NCI-H345 (cell line): ENCODE measurements around the gene CHD9NB.
"Not testable (repeated sequence)": the region's sequence is repeated elsewhere in the genome, so short reads cannot be mapped to it uniquely, and the experiment has no call there.

Source experiments
- DNase-seq: peaks from one replicate; lab custom pipeline; 2025; lab: John Stamatoyannopoulos, UW

CHD9NB gene

GRCh38 chr16:53084141-53084541, 31.4 kb upstream of the CHD9NB start:
- no peak for DNase-seq

GRCh38 chr16:53083119-53083518, 30.4 kb upstream of the CHD9NB start:
- no peak for DNase-seq

GRCh38 chr16:53082509-53082908, 29.8 kb upstream of the CHD9NB start:
- DNase-seq: no peak

DNA sequence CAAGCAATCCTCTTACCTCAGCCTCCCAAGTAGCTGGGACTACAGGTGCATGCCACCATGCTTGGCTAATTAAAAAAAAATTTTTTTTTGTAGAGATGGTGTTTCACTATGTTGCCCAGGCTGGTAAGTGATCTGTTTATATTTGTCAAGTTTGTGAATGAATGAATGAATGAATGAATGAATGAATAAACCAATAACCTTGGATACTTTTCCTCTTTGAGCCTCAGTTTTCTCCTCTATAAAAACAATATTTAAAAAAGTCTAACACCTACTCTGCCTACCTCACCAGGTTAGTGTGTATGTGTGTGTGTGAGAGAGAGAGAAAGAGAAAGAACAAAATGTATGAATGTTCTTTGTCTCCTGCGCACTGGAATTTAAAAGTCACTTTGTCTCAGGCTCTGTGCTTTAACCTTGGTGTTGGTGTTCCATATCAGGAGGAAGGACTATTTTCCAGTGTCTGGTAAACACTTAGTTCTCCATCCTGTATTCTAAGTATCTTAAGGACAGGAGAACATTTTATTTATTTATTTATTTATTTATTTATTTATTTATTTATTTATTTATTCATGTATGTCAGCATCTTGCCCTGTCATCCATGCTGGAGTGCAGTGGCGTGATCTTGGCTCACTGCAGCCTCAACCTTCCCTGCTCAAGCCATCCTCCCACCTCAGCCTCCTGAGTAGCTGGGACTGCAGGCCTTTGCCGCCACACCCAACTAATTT, 29.1 kb upstream of the CHD9NB start:
- no peak for DNase-seq

DNA sequence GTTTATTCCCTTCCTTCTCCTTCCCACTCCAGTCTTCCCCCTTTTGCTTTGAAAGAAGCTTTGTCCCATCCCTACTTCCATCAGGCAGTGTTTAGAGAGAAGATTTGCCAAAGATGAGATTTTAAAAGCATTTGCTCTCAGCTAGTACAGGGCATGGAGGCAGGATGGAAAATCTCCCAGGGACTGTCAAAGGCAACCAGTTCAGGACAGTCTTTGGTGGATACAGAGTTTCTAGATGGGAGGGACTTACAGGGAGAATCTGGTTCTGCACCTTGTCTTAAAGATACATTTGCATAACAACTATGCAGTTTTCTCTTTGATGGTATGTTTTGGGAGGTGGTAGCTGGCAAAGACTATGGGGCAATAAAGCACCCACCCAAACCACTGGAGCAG, 28.3 kb upstream of the CHD9NB start:
- DNase-seq: no peak

- DNase-seq: no peak
Observed at GRCh38 chr16:53080345-53081031, 27.8 kb upstream of the CHD9NB start.

- no peak for DNase-seq
Observed at GRCh38 chr16:53078765-53079485, 26.2 kb upstream of the CHD9NB start.

GRCh38 chr16:53078247-53078646, 25.6 kb upstream of the CHD9NB start:
- no peak for DNase-seq

- DNase-seq: not testable (repeated sequence)
Observed at GRCh38 chr16:53075461-53075860, 22.8 kb upstream of the CHD9NB start.

DNA sequence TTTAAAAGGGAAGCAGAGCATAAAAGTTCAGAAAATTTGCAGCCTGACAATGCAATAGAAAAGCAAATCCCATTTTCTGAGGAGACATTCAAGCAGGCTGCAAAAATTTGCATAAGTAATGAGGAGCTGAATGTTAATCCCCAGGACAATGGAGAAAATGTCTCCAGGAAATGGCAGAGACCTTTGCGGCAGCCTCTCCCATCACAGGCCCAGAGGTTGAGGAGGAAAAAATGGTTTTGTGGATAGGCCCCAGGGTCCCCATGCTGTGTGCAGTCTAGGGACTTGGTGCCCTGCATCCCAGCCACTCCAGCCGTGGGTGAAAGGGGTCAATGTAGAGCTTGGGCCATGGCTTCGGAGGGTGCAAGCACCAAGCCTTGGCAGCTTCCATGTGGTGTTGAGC, 21.6 kb upstream of the CHD9NB start:
- DNase-seq: not testable (repeated sequence)

DNA sequence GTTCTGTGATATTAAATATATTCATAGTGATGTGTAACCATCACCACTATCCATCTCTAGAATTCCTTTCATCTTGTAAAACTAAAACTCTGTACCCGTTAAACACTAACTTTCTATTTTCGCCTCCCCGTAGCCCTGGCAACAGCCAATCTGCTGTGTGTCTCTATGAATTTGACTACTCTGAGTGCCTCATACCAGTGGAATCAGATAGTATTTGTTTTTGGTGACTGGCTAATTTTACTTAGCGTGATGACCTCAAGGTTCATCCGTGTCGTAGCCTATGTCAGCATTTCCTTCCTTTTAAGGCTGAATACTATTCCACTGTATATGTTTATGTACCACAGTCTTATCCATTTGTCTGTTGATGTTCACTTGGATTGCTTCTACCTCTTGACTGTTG, 20.3 kb upstream of the CHD9NB start:
- no peak for DNase-seq

GRCh38 chr16:53071748-53072301, 19.1 kb upstream of the CHD9NB start:
- DNase-seq: no peak

DNA sequence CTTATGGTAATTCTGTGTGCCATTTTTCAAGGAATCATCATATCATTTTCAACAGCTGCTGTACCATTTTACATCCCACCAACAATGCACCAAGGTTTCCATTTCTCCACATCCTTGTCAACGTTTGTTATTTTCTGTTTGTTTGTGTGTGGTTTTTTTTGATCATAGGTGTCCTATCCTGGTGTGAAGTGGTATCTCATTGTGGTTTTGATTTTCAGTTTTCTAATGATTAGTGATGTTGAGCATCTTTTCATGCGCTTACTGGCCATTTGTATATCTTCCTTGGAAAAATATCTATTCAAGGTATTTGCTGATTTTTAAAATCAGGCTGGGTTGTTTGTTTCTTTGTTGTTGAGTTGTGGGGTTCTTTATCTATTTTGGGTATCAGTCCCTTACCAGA, 17.1 kb upstream of the CHD9NB start:
- DNase-seq: no peak

DNA sequence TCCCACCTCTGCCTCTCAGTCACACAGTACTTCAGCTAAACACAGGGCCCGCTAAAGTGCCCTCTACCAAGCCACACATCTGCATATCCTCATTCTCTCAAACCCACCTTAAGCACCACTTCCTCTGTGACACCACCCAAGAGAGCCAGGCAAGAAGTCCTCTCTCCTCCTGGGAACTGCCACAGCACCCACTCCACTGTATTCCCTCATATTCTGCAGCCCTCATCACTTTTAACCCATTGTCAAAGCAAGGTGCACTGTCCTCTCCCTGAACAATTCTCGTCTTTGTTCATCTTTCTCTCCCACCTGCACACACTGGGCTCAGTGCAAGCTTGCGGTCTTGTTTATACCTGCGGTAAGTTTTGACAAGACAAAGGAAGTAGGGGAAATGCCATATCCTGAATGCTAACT, 15.7 kb upstream of the CHD9NB start:
- no peak for DNase-seq

DNA sequence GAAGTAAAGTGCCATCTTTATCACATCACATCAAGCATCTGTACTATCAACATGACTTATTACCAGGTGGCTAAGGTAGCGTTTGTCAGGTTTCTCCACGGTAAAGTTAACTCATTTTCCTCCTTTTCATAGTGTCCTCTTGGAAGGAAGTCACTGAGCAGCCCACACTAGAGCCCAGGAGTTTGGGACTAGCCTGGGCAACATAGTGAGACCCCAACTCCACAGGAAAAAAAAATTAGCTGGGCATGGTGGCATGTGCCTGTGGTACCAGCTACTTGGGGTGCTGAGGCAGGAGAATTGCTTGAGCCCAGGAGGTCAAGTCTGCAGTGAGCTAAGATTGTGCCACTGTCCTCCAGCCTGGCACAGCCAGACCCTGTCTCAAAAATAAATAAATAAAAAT, 15.0 kb upstream of the CHD9NB start:
- DNase-seq: no peak

DNA sequence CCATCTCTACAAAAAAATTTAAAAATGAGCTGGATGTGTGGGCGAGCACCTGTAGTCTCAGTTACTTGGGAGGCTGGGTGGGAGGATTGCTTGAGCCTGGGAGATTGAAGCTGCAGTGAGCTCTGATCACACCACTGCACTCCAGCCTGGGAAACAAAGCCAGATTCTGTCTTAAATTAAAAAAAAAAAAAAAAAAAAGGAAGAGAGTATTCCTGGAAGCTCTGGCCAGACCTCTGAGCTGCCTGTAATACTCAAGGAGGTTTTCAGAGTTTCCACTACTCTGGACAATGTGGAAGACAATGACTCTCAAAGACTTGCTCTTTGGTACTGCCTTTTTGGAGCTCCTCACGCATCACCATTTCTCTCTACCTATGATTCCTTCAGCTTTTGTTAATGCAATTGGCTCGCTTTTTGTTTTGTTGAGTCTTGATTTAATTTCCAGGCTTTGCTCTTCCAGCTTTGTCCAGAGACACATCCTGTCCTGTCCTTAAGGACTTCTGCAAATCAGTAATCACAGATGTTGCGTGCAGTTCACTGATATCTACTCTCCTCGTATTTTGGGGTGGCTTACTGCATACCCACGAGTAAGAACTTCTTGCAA, 12.9 kb upstream of the CHD9NB start:
- no peak for DNase-seq

DNA sequence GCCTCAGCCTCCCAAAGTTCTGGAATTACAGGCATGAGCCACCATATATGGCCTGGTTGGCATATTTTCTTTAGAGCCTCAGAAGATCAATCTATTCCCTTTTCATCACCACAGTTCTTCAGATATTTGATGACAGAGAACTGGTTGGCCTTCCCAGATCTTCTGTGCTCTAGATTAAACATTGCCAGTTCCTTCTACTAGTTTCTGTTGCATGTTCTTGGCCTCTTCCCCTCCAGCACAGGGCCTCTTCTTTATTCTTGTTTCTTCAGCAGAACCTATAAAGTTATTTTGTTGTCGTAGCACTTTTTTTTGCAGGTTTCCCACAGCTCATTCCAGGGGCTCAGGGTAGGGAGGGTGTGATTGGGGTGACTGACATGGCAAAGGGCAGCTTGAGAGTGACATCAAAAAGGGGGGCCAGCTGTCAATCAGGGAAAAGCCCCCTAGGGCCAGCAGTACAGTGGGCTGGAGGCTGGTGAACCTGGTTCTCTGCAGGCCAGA, 11.4 kb upstream of the CHD9NB start:
- no peak for DNase-seq

DNA sequence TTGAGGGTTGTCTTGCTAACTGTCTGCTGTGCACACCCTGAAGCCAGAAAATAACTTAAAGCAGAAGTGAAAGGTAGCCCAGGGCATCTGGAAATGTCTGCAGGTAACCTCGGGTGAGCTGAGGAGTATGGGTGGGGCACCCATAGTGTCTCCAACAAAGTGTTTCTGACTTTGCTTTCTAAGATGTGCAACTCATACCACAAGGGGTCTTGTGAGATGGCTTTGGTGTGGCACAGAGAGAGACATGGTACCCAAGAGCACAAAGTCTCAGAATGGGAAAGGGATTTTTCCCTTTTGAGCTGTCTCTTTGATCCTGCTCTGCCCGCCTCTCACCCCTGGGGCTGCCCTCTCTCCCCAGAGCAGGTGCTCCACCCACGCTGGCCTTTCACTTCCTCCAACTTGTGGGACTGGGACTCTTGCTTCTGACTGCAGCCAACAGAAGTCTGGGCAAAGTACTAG, 9.0 kb upstream of the CHD9NB start:
- DNase-seq: no peak

DNA sequence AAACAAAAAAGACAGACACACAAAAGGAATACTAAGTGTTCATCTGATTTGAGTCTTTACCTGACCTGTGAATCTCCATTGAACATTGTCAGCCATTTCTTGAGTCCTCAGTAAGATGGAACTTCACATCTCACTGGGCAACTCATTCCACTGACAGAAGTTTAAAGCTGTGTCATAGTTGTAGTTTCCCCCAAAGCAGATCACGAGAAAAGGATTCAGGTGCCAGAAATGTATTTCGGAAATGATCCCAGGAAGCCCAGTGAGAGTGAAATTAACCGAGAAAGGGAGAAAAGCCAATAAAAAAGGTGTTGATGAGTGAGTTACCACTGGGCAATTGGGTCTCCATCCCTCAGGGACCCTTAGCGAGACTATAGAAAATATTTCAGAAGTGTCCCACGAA, 8.6 kb upstream of the CHD9NB start:
- DNase-seq: no peak

GRCh38 chr16:53059672-53060071, 7.0 kb upstream of the CHD9NB start:
- no peak for DNase-seq

DNA sequence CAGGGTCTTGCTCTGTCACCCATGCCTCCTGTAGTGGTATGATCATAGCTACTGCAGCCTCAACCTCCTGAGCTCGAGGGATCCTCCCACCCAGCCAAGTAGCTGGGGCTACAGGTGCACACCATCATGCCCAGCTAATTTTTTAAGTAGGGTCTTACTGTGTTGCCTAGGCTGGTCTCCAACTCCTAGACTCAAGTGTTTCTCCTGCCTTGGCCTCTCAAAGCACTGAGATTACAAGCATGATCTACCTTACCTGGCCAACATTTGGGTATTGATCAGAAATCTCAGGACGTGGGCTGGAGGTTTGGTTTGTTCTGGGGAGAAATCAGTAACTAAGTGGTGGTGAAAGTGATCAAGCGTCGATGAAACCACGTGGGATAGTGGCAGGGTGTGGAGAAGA, 6.2 kb upstream of the CHD9NB start:
- DNase-seq: no peak

DNA sequence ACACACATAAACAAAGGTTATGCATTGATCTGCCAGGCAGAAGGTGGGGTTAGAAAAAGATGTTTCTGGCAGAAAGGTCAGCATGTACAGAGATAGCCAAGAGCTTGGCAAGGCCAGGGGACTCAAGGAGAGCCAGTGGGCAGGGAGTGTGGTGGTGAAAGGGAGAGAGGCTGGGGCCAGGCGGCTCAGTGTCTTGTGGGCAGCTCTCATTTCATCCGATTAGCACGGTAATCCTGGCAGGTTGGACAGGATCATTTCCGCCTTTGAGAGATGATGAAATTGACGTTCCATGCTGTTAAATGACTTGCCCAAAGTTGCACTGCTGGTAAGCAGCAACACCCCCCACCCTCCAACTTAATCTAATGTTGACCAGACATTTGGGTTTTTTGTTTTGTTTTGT, 5.7 kb upstream of the CHD9NB start:
- DNase-seq: no peak
